CD4-positive, alpha-beta T cell treated with Interleukin-4 for 4 hours (primary cell): ENCODE results near the gene HOXA3.

Source experiments
- DNase-seq: peaks from one replicate; pipeline ENCODE4 v3.0.0-alpha.2; 2020

HOXA3 gene

GRCh38 chr7:27165089-27165995 is 13.0 kb upstream of the HOXA3 start, which contains the start of gene HOXA9:
TSS of gene HOXA9 (minus strand) at chr7:27165537. CDS start at chr7:27165457, 80 bp downstream.
- DNase-seq: no peak

GRCh38 chr7:27164367-27165088 is 12.1 kb upstream of the HOXA3 start:
- DNase-seq: no peak

GRCh38 chr7:27164045-27164366 is 11.6 kb upstream of the HOXA3 start:
- no peak for DNase-seq

GRCh38 chr7:27163288-27164044 is 11.1 kb upstream of the HOXA3 start:
- no peak for DNase-seq

GRCh38 chr7:27162561-27163287 is 10.3 kb upstream of the HOXA3 start:
- DNase-seq: no peak

GRCh38 chr7:27161721-27162560 is 9.6 kb upstream of the HOXA3 start:
- no peak for DNase-seq

GRCh38 chr7:27161214-27161720 is 8.9 kb upstream of the HOXA3 start:
- no peak for DNase-seq

GRCh38 chr7:27160546-27161213 is 8.3 kb upstream of the HOXA3 start:
- peak; percentile 85 for DNase-seq

- DNase-seq: no peak
Measured at GRCh38 chr7:27160145-27160545, 7.8 kb upstream of the HOXA3 start.

GRCh38 chr7:27159266-27160144 is 7.1 kb upstream of the HOXA3 start:
- DNase-seq: no peak

GRCh38 chr7:27158436-27159265 is 6.3 kb upstream of the HOXA3 start:
- no peak for DNase-seq

GRCh38 chr7:27157702-27158431 is 5.5 kb upstream of the HOXA3 start:
- no peak for DNase-seq

- no peak for DNase-seq
Measured at GRCh38 chr7:27156916-27157701, 4.7 kb upstream of the HOXA3 start.

GRCh38 chr7:27156508-27156898 is 4.1 kb upstream of the HOXA3 start, which contains the start of gene HOXA7:
TSS of gene HOXA7 (minus strand) at chr7:27156675. CDS start at chr7:27156545, 130 bp downstream.
- no peak for DNase-seq

- no peak for DNase-seq
Measured at GRCh38 chr7:27155816-27156507, 3.6 kb upstream of the HOXA3 start.
